Upper lobe of left lung (tissue), 4 donors: Measurements from ENCODE around the gene TBKBP1.

Source experiments
- EP300 ChIP-seq, 4 donors: sonication (generic); formaldehyde crosslinking; IDR thresholded peaks; one replicate each; pipeline ENCODE4 v1.5.1; 2017; ENCODE audit warnings: antibody characterized with exemption in 4 of 4, control low read depth in 2 of 4
- POLR2A ChIP-seq, 4 donors: fragments of 450-650 bp; IDR thresholded peaks; one replicate each; pipeline ENCODE4 v1.5.1; 2016 to 2017; ENCODE audit warnings: antibody characterized with exemption in 4 of 4, mild to moderate bottlenecking in 2 of 4
- POLR2AphosphoS5 ChIP-seq, 2 donors: sonication (generic); formaldehyde crosslinking; IDR thresholded peaks; one replicate each; pipeline ENCODE4 v1.5.1; 2017; ENCODE audit warnings: antibody characterized with exemption in 2 of 2
- TF ChIP-seq, protein P1 (sequence below), 6 experiments: fragments of 450-650 bp in 4 of 6; fragments of 200-600 bp in 2 of 6; sonication (generic) in 2 of 6; IDR thresholded peaks; one replicate each; pipeline ENCODE4 v1.5.1; 2016 to 2019; ENCODE audit warnings: antibody characterized with exemption in 6 of 6

DNA sequence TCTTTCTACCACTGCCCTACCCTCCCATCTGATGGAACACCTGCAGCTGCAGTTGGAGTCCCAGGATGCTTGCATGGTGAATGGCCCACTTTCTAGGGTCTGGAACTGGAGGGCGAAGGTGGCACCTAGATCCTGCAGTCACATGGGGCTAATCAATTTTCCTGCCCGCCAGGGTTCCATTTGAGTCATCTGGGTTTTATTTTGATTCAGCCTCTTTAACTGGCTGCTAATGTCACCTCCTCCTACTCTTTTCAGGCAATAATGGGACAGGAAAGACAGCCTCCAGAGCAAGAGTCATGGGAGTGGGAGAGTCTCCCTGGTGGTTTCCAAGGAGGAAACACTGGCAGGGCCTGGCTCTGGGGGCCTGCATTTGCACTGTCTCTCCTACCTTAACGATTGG, 3.8 kb upstream of the TBKBP1 start:
- TF ChIP-seq, protein P1, sequence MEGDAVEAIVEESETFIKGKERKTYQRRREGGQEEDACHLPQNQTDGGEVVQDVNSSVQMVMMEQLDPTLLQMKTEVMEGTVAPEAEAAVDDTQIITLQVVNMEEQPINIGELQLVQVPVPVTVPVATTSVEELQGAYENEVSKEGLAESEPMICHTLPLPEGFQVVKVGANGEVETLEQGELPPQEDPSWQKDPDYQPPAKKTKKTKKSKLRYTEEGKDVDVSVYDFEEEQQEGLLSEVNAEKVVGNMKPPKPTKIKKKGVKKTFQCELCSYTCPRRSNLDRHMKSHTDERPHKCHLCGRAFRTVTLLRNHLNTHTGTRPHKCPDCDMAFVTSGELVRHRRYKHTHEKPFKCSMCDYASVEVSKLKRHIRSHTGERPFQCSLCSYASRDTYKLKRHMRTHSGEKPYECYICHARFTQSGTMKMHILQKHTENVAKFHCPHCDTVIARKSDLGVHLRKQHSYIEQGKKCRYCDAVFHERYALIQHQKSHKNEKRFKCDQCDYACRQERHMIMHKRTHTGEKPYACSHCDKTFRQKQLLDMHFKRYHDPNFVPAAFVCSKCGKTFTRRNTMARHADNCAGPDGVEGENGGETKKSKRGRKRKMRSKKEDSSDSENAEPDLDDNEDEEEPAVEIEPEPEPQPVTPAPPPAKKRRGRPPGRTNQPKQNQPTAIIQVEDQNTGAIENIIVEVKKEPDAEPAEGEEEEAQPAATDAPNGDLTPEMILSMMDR (IDR thresholded peaks at IDR 0.05) = no peak
- TF ChIP-seq EP300 (IDR thresholded peaks at IDR 0.05) = no peak
- TF ChIP-seq POLR2A (IDR thresholded peaks at IDR 0.05) = no peak
- no peak for TF ChIP-seq POLR2AphosphoS5 (IDR thresholded peaks at IDR 0.05)
